HG03571 (cell line): ENCODE data around the gene CCDC200.
"Not testable (repeated sequence)": the region's sequence is repeated elsewhere in the genome, so short reads cannot be mapped to it uniquely, and the experiment has no call there.

Source experiments
- ATAC-seq: cut with Tn5 transposase; IDR thresholded peaks from one replicate; pipeline ENCODE4 v1.9.1; 2021; ENCODE audit not compliant: unreplicated experiment

CCDC200 gene

GRCh38 chr17:43216762-43217613 lies 11.4 kb downstream of the CCDC200 start:
- ATAC-seq: no peak

GRCh38 chr17:43216369-43216761 lies 12.1 kb downstream of the CCDC200 start:
- no peak for ATAC-seq

DNA sequence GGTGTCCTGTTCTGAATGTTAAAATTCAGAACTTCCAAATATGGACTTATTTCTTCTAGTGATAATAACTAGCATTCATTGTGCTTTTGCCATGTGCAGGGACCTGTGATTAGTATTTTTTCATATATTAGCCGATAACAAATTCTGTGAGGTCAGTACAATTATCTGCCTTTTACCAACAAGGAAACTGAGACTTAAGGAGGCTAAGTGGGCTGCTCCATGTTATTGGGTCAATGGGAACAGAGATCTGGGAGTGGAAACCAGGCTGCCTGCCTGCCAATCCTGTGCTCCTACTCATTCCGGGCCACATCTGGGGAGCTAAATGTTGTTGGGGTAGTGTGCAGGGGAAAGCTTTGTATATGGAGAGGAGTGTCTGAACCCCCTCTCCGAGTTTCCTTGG lies 13.1 kb downstream of the CCDC200 start:
- ATAC-seq: no peak

- ATAC-seq: no peak
Observed at GRCh38 chr17:43213545-43213944, 14.9 kb downstream of the CCDC200 start.

- no peak for ATAC-seq
Observed at GRCh38 chr17:43212641-43213490, 15.6 kb downstream of the CCDC200 start.

DNA sequence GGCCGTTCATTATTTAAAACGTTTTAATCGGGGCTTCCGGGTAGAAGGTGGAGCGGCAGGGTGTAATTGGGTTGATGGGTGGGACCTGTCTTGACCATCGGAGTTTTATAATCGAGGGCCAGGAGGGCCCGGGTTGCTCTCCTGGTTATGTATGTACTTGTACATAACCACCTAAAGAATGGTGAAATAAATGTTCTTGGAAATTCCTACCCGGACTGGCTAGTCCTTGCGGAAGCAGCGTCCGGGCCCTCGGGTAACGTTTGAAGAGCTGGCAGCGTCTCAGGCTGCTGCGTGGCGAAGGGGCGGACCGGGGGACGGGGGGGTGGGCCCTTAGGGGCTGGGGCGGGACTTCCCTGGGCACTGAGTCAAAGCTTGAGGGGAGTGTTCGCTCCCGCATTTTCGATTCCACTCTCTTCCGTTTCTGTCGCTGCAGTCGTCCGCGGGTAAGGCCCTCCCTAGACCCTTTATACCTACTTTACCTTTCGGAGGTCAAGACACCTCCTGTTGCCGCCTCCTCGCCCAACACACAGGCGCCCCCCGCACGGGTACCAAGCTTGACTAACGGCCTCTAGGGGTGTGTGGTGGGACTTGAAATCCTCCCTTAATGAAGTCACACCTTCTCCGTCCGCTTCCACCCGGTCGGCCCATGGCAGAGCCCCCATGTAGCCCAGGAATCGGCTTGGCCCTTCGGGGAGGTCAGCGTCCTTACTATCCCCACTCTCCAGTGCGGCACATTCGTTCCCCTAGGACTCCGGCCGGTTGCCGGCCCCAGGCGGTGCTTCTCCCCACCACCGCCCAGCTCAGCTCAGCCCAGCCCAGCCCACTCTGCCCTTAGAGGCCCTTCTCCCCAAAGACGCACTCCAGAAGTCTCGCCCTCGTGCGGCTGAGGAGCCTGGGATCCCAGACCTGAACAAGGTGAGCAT lies 16.7 kb downstream of the CCDC200 start, which contains the start of gene TMEM106A:
TMEM106A (plus strand) TSS at position 396 of the 923 bp plus-strand sequence. CDS start 1,167 bp downstream, outside the sequence.
- ATAC-seq: peak; percentile 72

GRCh38 chr17:43211123-43211479 lies 17.3 kb downstream of the CCDC200 start:
- ATAC-seq: no peak

DNA sequence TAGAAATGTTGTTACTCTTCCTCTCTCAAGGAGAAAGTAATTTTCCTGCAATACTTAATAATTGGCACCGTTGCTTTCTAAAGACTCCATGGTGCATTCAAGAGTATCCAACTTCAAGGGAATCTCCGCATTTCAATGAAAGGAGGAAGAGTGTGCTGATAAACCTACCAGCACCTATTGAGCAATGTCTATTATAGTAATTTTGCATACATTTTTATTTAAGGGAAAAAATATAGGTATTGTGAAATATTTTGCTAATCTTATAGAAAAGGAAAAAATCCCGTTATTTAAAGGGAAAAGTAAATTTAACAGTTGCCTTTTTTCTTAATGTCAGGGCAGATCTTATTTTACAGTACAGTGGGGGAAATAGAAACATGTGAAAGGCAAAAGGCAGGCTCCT lies 17.8 kb downstream of the CCDC200 start:
- ATAC-seq: no peak

GRCh38 chr17:43203013-43203412 lies 25.4 kb downstream of the CCDC200 start:
- not testable (repeated sequence) for ATAC-seq

- no peak for ATAC-seq
Observed at GRCh38 chr17:43200127-43200526, 28.3 kb downstream of the CCDC200 start.

DNA sequence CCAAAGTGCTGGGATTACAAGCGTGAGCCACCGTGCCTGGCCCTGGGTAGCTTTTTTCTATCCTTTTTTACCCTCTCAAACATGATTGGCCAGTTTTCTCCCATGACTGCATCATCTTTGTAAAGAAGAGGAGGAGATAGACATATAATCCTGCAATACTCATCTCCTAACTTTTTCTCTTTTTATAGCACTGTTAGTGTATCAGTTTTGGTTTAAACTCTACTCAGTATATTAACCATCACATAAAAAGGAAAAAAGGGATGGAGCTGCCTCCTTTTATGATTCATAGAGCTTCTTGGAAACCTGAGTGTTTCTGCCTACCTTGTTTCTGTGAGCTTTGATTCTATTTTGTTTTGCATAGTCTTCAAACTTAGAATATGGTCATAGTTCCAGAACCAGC lies 28.8 kb downstream of the CCDC200 start:
- ATAC-seq: no peak

DNA sequence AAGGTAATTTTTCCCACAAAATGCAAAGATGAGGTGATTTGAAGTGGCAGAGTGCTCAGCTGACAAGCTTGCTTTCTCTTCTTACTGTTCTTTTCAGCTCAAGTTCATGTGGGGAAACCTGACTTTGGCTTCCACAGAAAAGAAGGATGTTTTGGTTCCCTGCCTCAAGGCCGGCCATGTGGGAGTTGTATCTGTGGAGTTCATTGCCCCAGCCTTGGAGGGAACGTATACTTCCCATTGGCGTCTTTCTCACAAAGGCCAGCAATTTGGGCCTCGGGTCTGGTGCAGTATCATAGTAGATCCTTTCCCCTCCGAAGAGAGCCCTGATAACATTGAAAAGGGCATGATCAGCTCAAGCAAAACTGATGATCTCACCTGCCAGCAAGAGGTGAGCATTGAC lies 35.2 kb downstream of the CCDC200 start:
- no peak for ATAC-seq

- ATAC-seq: not testable (repeated sequence)
Observed at GRCh38 chr17:43186656-43187055, 41.8 kb downstream of the CCDC200 start.

- no peak for ATAC-seq
Observed at GRCh38 chr17:43183921-43184320, 44.5 kb downstream of the CCDC200 start.

DNA sequence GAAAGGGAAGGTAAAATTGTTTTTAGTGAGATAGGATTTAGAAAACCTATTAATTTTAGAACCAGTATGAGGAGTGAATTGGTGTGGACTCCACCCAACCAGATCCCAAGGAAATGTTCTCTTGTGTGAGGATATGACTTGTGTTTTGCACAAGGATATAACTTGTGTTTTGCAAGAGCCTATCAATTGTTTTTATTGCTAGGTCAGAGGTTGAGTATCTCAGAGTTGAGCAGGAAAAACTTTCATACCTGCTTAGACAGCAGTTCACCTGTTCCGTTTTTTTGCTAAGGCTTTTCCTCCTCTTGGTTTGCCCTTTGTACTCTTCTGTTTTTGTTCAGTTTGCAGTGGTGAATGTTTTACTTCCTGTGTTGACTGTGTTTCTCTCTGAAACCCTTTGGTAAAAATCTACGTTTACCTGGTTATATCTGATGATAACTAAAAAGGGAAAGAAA lies 52.3 kb downstream of the CCDC200 start:
- no peak for ATAC-seq

- no peak for ATAC-seq
Observed at GRCh38 chr17:43175213-43176118, 53.0 kb downstream of the CCDC200 start.

- no peak for ATAC-seq
Observed at GRCh38 chr17:43171586-43172487, 56.6 kb downstream of the CCDC200 start.
